Smooth muscle cell of the brain vasculature (primary cell): ENCODE measurements around the gene GPC6.

Source experiments
- DNase-seq: peaks from one replicate; pipeline ENCODE4 v3.0.0-alpha.2; 2012; ENCODE audit warnings: low read depth, low spot score

Gene GPC6

GRCh38 chr13:93824286-93824685 lies 597.7 kb downstream of the GPC6 start:
- DNase-seq = no peak

GRCh38 chr13:93834051-93834450 lies 607.4 kb downstream of the GPC6 start:
- no peak for DNase-seq

GRCh38 chr13:93843082-93843481 lies 616.5 kb downstream of the GPC6 start:
- no peak for DNase-seq

DNA sequence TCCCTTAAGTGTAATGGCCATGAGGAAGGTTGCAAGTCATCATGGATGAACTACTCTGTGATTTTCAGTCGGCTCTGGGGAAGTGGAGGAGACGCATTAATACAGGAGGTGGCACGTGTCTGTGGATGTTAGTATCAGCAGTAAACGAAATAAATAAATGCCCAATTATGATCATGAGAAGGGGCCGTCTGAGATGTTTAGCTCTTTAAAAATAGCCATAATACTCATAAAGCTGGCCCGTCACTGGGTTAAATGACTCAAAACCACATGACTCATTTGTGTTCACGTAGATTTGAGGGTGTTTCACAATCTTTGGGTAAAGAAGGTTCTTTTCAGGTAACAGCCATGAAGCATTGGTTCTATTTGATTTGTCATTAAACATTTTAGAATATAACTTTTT lies 620.6 kb downstream of the GPC6 start:
- DNase-seq = no peak

DNA sequence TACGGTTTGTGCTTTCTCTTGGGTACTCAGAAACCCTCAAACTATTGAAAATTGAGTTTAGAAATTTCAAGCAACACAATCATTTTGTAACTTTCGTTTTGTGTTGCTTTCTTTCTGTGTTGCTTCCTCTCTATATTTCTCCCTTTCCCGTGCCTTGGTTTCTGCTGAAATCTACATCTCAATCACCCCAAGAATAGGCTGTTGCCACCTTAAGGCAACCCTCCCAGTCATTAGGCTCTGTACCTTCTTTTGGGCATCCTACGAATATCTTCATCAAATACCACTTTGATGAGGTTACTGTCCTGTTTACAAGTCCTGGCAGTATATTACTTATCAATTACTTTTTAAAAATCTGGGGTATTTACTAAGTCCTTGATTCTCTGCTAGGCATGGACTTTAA lies 621.6 kb downstream of the GPC6 start:
- DNase-seq = no peak

DNA sequence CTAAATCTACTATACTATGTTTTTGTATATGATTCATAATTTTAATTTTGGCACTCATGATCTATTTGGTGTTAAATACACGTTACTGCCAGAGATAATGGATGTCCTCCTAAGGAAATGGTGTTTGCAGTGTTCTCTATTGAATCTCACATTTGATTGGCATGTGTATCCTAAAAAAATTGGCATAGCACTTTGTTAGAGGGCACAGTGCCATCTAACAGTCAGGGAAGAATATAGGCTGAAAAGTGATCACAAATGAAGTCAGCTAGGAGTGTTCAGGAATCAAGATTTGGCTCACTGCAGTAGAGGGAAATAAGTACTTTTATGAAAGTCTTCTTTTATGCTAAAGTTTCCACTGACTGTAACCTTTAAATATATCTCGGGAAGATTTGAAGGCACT lies 624.6 kb downstream of the GPC6 start:
- no peak for DNase-seq

DNA sequence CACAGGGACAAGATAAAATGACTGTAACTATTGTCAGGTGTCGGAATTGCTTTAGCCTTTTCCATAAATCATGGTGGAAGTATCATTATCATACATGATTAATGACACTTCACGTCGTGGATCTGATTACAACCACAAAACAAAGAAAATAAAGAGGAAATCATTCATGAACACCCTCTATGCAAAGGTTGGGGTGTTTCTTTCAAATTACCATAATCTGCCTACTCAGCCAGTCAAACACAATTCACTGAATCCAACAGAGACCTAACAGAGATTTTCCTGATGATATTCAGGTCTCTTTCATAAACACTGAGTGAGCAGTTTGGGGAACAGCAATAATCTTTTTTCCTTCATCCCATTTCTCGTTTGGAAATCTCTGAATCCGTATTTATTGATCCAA lies 627.3 kb downstream of the GPC6 start:
- DNase-seq = no peak

DNA sequence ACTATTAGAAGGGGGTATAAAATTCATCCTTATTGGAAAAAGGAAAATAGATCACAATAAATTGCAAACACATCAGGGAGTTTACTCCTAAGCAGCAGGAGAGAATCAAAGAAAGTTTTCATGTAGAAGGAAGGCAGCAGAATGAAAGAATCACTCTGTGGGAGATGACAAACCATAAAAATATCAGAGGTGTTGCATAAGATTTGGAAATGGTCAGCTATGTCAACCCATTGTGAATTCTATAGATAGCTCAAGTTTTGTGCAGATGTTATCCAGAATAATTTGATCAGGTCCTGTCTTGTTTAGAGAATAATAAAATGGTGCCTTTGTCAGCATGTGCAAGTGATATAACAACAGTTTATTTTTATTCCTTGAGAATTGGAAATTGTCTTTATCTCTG lies 630.5 kb downstream of the GPC6 start:
- DNase-seq = no peak

GRCh38 chr13:93859716-93860115 lies 633.1 kb downstream of the GPC6 start:
- no peak for DNase-seq

DNA sequence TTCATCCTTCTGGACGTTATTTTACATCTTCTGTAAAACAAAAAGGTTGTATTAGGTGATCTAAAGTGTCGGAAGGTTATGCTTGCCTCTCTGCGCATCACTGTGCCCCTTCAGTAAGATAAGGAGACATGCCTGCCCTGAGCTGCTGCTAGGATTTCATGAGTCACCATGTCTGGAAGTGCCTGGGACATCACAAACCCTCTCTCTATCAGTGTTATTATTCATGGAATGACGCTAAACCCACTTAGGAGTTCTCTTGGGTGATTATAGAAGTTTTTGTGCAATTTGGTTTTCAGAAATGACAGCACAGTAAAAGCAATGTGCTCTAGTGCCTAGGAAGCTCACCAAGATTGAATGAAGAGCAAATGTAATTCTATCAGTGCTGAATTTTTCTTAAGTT lies 635.2 kb downstream of the GPC6 start:
- no peak for DNase-seq

DNA sequence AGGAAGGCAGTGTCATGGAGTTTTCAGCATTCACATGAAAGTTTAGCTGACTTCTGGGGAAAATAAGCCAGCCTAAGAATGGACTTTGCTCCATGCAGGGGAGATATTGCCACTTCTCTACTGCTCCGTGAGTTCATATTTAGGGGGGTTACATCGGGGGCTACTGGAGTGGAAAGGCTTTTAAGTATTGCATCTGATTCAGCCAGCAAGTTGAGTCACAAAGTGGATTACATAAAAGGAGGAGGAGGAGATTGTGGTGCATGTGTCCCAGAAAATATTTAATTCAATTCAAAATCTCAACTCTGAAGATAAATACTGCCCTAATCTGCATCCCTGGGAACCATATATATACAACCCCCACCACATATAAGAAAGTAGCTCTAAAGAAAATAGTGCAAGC lies 635.7 kb downstream of the GPC6 start:
- DNase-seq = no peak

GRCh38 chr13:93865235-93865634 lies 638.6 kb downstream of the GPC6 start:
- no peak for DNase-seq

DNA sequence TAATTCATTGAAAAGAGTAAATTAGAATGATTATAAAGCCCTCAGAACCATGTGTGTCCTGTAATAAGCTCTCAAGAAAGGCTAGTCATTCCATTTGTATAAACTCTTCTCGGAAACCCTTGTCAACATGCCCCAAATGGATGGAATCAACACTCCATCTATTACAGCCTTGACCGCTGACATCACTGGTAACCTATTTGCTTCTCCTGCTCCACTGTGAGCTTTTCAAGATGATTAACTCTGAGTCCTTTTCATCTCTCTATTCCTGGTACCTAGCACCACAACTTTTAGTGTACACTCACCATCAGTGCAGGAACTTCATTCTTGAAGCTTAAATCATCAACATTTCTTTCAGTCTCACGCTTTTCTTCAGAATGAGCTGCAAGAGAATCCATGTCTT lies 640.9 kb downstream of the GPC6 start:
- no peak for DNase-seq

- no peak for DNase-seq
Measured at GRCh38 chr13:93872376-93872775, 645.8 kb downstream of the GPC6 start.

- no peak for DNase-seq
Measured at GRCh38 chr13:93872786-93873347, 646.3 kb downstream of the GPC6 start.

DNA sequence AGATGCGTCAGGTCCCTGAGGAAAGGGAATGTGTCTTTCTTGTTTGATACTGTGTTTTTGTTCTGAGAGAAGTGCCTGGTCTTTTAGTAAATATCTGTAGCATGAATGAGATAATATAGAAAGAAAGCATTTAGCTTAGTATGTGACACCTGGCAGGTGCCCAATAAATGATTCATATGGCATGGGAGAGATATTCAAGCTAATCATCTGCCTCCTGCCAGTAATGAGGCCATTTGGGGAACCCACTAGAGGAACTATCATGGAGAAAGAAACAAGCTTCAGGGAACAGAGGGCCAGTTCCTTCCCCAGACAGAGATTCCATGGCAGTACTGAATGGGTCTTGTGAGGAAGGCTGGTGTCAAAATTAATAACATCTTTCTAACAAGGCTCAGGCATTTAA lies 648.9 kb downstream of the GPC6 start:
- DNase-seq = no peak

DNA sequence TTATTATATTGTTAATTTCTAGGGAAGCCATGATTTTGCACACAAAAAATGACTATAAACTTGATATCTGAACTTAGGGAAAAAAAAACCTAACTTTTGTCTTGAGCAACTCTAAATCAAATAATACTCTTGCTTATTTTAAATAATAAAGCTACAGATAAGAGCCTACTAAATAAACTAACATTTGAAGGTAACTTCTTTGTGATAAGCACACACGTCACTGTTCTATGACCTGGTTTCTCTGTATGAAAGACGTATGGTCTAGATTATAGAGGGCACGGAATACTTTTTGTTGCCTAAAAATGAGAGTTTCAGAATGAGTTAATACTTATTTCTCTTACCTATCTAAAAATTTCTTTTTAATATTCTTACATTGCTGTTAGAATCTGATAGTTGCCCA lies 649.6 kb downstream of the GPC6 start:
- DNase-seq = no peak

- no peak for DNase-seq
Measured at GRCh38 chr13:93878675-93879074, 652.1 kb downstream of the GPC6 start.

GRCh38 chr13:93881411-93881810 lies 654.8 kb downstream of the GPC6 start:
- DNase-seq = no peak

- DNase-seq = no peak
Measured at GRCh38 chr13:93882086-93882651, 655.6 kb downstream of the GPC6 start.

GRCh38 chr13:93889430-93889951 lies 662.9 kb downstream of the GPC6 start:
- no peak for DNase-seq

DNA sequence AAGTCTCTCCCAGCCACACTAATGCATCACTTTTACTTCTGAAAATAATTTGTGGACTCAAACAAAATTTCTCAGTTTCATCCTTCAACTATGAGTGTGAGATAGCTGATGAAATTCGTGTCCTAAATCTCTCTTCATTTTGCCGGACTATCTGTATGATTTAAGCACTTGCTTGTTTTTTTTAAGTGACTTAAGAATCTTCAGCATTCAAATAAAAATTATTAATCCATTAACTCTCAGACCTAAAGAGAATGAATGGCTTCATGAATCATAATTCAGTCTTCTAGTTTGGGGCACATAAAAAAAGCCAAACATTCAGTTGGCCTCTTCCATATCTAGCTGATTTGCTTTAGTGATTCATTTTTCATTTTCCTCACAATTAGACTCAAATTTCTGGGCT lies 673.4 kb downstream of the GPC6 start:
- DNase-seq = no peak

- no peak for DNase-seq
Measured at GRCh38 chr13:93900731-93901130, 674.1 kb downstream of the GPC6 start.

GRCh38 chr13:93903909-93904308 lies 677.3 kb downstream of the GPC6 start:
- no peak for DNase-seq
